HG02973 (cell line): ENCODE results near the gene ANXA3.
"Not testable (repeated sequence)": the region's sequence is repeated elsewhere in the genome, so short reads cannot be mapped to it uniquely, and the experiment has no call there.

Experiments used
- ATAC-seq: cut with Tn5 transposase; IDR thresholded peaks from one replicate; pipeline ENCODE4 v1.9.1; 2021; ENCODE audit warnings: moderate library complexity; ENCODE audit not compliant: unreplicated experiment

The ANXA3 gene

DNA sequence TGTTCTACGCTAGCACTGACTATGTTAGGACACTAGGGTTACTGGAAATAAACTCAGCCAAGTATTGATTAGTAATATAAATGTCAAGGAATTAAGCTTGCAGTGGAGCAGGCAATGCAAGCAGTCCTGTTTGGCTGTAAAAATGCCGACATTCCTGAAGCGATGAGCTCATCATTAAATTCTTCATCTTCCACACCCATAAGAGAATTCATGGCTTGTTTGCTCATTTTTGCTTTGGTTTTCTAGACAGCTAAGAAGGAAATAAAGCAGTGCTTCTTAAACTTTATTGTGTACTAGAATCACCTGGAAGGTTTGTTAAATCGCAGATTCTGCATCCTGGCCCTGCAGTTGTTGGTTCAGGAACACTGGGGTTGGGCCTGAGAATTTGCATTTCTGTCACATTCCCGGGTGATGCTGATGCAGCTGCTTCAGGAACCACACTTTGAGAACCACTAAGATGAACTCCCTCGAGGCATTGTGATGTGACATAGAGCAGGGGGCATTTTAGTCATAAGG lies 17.8 kb downstream of the ANXA3 start:
- ATAC-seq, result no peak

DNA sequence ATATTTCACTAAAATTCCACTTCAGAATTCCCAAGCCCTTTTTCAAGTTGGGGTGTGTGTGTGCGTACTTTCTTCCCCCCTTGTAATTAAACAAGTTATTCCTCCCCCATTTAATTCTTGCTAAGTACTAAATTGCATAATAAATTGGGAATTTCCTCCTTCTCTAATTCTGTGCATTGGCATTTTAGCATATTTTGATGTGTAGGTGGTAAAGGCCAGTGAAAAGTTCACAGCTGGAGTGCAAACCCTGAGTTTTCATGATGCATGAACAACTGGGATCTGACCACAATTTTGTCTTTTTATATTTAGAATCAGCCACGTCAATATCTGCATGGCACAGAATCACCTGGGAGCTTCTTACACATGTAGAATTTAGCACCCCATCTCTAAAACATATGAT lies 18.5 kb downstream of the ANXA3 start:
- no peak for ATAC-seq

- no peak for ATAC-seq
Measured at GRCh38 chr4:78571804-78572203, 20.2 kb downstream of the ANXA3 start.

DNA sequence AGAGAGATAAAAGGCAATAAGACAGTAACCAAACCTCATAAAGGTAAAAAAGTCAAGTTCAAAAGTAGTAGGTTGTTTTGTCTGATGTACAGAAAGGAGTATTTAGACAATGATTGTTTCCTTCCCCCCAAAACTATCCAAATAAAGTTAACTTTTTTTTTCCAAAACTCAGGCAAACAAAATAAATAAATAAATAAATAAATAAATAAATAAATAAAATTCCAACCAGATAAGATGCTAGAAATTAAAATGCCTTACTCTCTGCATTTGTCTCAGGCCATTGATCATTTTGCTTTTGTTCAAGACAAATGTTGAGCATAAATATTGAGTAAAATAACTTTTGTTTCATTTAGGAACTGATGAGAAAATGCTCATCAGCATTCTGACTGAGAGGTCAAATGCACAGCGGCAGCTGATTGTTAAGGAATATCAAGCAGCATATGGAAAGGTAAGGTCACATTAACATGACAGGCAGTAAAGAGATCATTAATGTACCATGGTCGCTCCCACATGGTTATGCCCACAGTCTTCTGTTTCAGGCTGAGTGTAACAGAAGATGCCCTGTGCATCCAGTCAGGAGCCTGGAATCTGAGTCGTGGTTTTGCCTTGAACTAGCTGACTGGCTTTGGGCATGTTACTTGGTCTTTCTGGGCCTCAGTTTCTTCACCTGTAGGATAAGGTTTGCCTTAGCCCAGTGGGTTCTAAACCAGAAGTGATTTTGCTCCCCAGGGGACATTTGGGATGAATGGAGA lies 27.3 kb downstream of the ANXA3 start:
- no peak for ATAC-seq

DNA sequence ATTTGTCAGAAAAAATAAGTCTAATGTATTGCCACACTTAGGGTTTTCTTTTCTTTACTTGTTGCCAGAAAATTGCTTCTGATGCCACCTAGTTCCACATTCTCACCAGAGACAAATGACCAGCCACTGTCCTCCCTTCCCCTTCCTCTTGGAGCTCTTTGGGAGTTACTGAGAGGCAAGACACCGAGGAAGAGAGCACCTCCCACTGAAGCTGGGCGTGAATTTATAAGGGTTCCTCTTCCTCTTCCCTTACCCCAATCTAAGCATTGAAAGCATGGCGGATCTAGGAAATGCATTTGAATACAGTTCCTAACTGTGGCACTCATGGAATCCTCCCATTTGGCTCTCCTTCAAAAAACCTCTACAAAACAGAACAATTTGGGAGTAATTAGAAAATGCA lies 30.0 kb downstream of the ANXA3 start:
- ATAC-seq, result no peak

DNA sequence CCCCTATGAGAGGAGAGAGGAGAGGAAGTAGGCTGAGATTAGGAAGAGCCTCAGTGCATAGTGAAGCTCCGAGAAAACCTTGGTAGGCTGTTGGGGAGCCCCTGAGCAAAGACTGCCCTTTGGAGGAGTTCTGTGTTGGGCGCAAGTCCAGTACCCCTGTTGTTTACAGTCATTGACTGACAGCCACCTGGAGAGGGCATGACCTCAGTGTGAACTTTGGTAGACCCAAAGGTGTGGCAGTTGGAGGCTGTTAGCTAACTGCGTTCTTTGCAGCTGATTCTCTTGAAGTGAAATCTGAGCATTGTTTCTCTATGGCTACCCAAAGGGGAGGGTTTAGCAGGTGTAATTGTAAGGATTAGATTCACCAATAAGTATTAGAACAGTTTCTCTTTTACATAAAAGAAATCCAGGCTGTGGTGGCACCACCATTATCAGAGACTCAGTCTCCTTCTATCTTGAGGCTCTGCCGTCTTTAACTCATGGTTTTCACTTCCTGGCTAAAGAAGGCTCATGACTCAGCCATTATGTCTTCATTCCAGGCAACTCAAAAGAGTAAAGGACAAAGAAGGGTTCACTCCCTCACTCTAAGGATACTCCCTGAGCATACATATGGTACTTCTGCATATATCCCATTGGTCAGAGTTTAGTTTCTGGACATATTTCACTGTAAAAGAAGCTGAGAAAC lies 33.4 kb downstream of the ANXA3 start:
- no peak for ATAC-seq

- ATAC-seq, result no peak
Measured at GRCh38 chr4:78585633-78586032, 34.1 kb downstream of the ANXA3 start.

DNA sequence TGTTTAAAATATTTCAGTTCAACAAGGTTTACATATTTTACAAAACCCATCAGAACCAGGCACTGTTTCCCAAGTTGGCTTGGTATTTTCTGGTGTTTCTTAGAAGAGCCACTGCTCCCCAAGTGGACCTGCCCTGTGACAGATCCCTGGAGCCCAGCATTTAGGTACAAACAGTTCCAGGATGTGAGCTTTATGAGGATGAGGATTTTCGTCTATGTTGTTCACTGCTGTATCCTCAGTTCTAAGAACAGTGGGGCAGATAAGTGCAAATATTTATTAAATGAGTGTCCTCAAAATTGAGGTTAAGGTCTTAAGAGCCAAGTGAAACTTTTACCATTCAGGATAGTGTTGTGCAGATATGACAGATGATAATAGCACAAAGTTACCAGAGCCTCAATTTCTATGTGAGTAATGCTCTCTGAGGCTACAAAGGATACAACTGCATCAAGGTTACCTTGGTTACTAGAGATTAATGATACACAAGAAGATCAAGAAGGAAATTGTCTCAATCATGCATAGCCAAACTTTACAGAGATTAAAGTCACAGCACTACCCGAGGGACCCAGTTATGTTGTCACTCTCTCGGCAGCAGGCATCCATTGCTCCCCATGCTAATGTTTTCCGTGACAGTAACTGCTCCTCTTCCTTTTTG lies 37.5 kb downstream of the ANXA3 start:
- no peak for ATAC-seq

- no peak for ATAC-seq
Measured at GRCh38 chr4:78591404-78591803, 39.8 kb downstream of the ANXA3 start.

- no peak for ATAC-seq
Measured at GRCh38 chr4:78592088-78592783, 40.7 kb downstream of the ANXA3 start.

GRCh38 chr4:78596111-78596742 lies 44.7 kb downstream of the ANXA3 start:
- ATAC-seq, result no peak

GRCh38 chr4:78598431-78598830 lies 46.9 kb downstream of the ANXA3 start:
- not testable (repeated sequence) for ATAC-seq

DNA sequence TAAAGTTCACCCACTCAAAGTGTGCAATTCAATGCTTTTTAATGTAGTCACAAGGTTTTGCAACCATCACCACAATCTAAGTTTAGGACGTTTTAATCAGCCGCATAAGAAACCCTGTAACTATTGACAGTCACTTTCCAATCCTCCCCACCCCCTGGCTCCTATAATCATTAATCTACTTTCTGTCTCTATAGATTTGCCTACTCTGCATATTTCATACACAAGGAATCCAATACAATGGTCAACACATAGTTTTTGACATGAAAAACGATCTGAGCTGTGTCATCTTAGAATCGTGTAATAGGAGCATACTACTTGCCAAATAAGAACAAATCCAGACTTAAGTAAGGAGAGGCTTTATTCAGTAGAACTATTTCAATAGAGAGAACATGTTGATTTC lies 47.6 kb downstream of the ANXA3 start:
- ATAC-seq, result no peak

DNA sequence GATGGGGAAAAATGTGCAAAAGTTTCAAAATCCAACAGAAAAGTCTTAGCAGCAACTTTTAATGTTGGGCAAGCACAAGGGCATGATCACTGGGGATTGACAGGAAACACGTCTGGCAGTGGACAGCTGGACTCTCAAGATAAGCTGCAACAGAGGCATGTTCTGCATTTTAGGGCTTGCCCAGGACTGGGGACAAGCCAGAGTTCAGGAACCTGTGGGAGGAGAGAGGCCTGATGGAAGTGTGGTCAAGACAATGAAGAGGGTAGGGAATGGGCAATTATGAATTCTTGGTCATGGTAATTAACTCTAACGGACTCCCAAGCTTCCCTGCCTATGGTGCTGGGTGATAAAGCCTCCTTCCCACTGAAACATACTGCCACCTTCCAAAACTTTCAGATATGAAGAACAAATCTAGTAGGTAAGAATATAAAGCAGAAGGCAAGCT lies 48.4 kb downstream of the ANXA3 start:
- ATAC-seq, result no peak

DNA sequence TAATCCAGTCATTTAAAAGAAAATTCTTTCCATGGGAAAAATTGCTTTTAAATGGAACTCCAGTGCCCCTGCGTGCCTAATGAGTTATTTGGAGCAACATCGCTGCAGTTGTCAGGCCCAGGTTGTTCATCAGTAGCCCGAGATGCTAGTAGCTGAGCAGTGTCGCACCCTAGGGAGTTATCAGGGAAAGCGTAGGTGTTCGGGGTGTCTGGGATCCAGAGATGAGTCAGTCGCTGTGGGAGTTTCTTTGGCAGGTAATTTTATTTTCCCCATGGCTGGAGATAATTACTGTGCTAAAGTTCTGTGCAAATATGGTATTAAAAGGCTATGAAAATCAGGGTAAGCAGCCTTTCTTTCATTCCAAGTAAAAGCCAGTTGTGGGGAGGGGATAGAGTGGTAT lies 49.4 kb downstream of the ANXA3 start:
- ATAC-seq, result no peak

GRCh38 chr4:78602334-78602733 lies 50.8 kb downstream of the ANXA3 start:
- no peak for ATAC-seq

DNA sequence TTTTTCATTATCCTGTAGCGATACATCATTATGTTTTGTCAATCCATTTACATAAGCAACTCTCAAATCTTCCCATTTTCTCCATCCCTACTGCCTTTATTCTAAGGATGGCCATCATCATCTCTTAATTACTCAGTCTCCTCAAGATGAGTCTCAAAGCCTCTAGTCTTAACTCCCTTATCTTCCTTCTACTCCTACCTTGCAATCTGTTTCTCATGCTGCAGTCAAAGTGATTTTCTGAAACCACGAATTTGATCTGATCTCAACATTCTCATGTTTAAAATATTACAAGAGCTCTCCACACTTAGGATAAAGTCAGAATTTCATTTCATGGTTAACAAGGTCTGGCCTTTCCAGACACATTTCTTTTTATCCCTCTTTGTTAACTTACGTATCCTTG lies 51.8 kb downstream of the ANXA3 start:
- no peak for ATAC-seq

GRCh38 chr4:78604988-78605387 lies 53.4 kb downstream of the ANXA3 start:
- ATAC-seq, result no peak

DNA sequence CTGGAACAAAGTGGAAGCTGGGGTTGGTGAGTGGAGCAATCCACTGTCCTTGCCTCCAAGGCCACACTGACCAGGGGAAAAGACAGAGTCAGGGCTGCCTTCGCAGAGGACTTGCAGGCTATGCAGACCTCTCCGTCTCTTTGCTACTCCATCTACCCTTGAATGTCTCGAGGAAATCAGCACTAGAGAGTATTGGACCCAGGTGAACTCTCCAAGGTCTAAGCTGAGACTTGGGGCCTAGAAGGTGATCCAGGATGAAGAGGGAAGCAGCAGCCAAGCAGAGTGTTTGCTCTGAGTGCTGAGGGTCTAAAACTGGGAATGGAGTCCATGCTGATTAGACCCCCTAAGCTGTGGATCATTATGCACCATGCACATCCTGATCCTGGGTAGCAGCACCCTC lies 54.5 kb downstream of the ANXA3 start:
- ATAC-seq, result no peak

DNA sequence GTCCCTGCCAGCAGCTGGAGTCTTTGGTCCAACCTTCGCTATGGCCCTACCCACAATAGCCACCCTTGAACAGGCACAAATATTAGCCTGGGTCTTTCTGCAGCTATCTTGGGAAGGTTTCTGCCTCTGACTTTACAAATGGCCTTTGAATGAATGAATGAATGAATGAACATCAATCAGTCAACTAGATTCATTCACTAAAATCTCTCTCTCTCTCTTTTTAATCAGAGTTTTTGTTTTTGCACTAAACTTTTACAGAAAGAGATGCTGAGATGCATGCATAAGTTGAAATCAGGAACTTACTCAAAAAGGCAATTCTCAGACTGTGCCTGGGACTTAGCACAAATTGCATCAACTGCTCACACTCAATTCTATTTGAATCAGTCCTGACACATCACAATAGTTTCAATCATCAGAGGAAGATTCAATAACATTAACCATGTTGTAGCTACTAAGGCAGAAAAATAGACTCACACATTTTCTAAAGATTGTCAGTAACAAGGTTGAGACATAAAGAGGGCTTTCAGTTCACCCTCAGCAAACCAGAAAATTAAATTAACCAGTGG lies 55.0 kb downstream of the ANXA3 start:
- ATAC-seq, result no peak
